Measurements from ENCODE around the gene COPB1.

Gene COPB1

DNA sequence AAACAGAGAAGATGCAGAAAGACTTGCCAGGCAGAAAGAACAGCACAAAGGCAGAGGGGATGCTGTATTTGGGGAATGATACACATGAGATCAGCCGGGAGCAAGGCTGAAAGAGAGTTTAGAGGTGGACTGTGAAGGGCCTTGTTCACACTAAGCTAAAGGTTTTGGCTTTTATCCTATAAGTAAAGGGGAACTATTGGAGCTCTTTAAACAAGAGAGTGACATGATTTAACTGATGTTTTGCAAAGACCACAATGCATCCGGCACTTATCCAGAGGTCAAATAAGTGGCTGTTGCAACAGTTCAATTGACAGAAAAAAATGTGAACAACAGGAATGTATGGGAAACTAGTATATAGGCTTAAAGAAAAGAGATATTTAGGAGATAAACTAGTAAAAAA, 76.0 kb downstream of the COPB1 start:
- no peak for DNase-seq

DNA sequence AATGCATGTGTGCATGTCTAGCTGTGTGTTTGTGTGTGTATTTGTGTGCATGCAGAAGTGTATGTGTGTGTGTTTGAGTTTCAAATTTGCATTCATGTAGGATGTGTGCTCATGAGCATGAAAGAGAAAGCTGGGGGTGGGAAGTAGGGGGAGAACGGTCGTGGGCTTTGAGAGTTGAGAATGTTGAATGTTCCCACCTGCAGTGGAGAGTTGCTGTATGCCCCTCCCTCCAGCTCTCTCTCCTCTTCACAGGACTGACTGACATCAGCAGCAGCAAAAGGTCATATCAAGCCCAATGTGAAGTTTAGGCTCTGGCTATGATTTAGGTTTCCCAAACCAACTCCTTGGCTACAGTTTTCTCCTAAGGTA, 76.8 kb downstream of the COPB1 start:
- no peak for DNase-seq

DNA sequence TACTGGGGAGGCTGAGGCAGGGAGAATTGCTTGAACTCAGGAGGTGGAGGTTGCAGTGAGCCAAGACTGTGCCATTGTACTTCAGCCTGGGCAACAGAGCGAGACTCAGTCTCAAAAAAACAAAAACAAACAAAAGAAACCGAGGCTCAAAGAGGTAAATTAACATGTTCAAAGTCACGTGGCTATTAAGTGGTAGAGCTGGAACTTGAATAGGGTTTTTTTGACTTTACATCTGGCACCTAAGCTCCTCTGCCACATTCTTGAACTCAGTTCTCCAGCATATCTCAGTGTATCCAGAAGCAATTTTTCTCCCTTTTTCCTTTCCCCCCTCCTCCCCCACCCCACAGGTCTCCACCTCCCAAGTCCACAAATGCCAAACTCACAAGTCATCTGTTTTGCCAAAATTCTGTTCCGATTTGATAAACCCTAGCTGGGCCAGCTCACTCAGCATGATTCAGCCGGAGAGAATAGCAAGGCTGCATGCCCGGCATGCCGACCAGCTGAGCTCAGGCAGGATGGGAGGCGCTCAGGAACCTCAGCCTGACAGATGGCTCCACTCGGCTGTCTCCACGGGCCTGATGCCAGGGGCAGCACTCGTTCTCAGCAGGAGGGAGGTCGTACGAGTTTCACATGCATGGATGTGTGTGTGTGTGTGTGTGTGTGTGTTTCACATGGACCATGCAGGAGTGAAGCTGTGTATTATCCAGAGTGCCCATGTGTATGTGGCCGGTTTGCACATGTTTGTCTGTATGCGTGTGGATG, 77.4 kb downstream of the COPB1 start:
- DNase-seq: no peak

DNA sequence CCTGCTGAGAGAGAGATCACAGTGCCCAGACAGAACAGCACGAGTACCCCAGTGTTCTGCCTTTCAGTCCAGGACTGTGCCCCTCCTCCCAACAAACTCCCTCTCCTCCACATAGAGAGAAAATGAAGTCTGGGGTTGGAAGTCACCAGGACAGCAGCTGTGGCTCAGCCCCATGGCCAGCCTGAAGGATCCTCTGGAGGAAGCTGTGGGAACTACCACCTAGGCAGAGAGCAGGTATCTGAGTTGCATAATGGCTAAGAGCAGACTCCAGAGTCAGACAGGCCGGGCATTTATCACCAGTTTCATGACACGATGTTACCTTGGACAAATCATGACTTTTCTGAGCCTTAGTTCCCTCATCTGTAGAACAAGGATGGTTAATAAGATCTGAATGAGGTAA, 79.4 kb downstream of the COPB1 start:
- DNase-seq: no peak

DNA sequence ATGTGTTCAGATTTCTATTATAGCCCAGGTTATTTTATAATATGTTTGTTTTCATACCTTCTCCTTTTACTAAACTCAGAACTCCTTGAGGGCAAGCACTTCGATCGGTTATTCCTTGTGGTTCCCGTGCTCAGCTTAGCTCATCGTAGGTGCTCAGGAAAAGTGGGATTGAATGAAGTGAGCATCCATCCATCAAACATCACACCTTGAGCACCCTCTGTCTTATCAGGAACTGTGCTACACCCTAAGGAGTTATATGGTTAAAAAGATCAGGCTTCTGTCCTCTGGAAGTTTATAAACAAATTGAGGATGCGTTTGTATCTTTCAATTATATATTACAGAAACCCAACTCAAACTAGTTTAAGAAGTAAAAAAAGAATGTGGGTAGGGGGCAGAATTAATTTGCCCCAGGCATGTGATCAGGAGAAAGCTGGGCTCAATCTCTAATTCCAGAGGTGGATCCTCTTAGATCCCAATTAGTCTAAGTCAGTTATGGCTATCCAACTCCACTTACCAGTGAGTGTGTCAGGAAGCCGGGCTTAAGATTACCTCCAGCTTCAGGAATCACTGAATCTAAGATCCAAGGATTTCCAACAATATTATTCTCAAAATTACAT, 80.7 kb downstream of the COPB1 start:
- DNase-seq: no peak

DNA sequence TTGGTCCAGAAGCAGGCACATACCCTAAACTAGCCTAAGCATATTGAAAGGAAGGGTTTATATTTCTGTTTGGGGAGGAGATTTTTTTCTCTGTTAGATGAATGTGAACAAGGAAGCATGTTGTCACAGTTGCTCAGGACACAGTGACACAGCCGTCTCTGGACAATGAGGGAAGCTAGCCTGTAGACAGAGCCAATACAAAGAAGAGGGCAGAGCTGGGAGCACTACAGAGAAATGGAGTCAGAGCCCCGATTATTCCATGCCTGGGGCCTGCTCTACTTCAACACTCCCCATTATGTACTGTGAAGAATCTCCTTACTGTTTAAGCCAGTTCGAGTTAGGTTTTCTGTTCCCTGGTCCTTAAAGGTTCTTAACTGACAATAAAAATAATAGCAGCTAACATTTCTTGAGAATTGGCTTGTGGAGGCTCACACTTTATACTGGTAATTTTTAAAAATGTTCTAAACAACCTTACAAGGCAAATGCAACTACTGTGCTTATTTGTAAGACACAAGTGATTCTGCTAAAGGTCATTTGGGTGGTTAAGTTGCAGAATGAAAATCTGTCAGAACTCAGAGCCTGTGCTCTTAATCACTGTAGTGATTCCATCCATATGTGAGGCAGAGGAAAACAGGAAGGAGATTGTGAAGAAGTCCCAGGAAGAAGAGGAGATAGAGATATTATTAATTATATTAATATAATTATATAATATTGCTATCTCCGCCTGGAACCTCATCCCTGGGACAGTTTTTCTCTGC, 81.8 kb downstream of the COPB1 start:
- DNase-seq: no peak

DNA sequence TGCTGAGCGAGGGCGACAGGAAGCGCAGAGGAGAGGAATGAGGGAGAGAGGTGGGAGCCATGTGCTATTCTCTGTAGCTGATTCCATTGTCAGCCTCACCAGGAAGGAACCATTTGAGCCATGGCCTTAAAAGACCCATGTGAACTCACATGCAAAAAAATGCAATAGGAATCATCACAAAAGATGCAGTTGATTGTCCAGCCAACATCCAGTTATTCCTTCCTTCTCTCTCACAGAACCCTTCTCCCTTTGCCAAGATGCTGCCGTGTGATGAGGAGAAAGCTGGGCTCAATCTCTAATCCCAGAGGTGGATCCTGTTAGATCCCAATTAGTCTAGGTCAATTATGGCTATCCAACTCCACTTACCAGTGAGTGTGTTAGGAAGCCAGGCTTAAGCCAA, 82.4 kb downstream of the COPB1 start:
- DNase-seq: no peak

DNA sequence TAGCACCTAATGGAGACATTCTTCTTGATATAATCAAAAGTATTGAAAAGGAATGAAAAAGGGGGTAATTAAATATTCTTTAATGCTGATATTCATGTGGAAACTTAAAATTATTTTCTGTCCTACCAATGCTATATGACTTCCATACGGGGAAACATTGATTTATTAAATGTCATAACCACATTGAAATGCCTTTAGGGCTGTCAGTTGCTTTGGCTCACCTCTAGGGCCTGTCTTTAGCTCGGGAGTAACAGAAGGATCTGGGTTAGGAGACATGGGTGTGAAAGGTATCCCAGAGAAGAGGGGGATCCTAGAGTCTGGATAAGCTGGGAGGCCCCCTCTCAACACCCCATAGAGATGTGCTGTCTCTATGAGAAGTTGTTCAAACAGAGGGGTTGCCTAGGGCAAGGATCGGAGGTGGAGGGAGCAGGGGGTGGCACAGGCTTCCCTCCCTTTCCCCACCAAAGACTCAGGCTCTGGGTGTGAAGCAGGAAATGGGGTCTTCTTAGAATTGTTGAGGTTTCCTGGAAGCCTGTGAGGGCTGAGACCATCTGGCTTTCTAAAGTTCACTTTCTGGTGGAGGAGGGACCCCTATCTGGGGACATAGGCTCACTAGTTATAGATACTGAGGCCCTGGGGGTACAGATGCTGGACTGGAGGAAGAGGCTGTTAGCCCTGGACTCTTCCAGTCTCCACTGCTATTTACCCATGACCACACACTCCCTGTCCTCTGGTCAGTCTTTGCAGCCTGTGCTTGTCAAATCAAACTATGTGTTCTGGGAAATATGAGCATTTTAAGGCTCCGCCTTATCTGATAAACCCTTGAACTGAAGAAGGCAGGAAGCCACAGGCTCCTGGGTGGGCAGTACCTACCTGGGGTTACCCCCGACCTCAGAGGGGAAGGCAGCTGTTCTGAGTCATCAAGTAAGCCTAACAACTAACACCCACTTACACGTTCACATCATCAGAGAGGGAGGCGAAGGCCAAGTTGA, 84.8 kb downstream of the COPB1 start:
- DNase-seq: peak; percentile 50

DNA sequence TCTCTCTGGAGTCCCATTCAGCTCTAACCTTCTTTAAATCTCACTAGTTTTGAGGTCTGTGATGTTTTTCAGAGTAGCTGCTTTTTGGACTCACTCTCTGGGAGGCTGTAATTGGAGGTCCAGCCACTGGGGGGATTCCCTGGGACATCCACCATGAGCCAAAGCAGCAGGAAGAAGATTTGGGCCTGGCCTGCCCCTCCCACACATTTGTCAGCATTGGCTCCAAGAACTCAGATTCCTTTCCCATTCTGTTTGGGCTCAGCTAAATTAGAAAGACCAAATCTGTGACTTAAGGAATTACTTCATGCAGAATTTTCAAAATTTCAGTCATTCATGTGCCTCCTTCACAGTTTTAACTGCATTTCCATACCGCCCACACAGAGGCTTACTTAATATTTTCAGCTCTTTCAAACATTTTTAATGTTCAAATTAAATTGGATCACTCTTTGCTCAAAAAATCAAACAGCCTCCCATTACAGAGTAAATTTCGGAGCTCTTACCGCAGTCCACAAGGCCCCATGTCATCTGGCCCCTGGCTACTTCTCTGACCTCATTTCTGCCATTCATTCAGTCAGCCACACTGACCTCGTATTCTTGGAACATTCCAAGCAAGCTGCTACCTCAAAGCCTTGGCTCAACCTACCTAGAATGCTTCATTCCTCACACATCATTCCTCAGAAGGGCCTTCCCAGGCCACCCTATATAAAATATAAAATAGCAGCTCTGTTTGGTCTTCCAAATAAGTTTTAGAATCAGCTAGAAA, 86.1 kb downstream of the COPB1 start:
- DNase-seq: no peak

DNA sequence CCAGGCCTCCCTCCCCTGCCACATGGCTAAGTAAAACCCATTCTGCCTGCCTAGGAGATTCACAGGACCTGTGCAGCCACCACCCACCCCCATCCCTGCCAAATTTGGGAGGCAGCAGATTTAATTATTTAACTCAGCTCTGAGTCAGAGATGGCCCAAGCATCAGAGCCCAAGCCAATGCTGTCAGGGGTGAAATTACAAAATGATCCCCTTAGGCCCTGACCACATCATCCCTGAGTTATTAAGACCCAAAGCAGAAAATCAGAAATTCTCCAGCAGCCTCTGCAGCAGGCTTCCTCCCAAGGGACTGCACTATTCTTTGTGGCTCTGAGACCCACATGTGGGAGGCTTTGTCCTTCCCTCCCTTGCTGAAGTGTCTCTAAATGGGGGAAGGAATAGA, 87.8 kb downstream of the COPB1 start:
- DNase-seq: no peak

DNA sequence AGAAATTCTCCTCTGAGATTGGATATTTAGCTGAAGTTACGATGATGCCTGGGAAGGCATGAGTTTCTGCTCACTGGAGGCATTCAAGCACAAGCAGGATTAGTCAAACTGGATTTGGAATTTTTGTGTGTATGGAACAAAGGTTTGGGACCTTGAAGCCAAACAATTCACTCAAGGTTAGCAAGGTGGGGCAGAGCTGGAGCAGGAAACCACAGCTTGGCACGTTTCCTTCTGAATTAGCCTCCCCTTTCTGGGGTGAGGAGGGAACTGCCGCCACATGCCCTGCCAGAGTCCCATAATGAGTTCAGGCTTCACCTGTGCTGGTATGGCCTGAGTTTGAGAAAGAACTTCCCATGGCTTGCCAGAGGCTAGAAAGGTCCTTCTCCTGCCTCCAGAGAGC, 89.7 kb downstream of the COPB1 start:
- DNase-seq: no peak

DNA sequence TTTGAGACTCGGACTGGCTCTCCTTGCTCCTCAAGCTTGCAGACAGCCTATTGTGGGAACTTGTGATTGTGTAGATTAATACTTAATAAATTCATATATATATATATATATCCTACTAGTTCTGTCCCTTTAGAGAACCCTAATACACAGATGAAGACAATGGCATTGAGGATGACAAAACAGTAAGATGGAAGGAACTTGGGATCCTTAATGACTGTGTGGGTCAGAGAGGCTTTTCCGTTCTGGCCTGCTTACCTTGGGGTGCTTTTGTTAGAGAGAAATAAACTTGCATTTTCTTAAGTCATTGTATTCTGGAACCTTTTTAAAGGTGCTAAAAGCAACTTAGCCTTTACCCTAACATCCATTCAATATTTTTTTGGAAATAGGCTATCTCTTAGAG, 91.0 kb downstream of the COPB1 start:
- DNase-seq: no peak

Data from effector CD8-positive, alpha-beta T cell (primary cell).